22Rv1 (cell line): Measurements from ENCODE around the gene HSPA8.
A peak's percentile ranks its signal among the peaks of the same experiment; 100 is the strongest.

Experiments
- H3K27ac ChIP-seq: fragments of 450-650 bp; 2 replicates; pipeline ENCODE4 v1.5.1; 2017
- CTCF ChIP-seq: fragments of 450-650 bp; IDR thresholded peaks from 2 replicates; pipeline ENCODE4 v1.5.1; 2017; ENCODE audit warnings: mild to moderate bottlenecking
- ZFX ChIP-seq: fragments of 450-650 bp; IDR thresholded peaks from 2 replicates; pipeline ENCODE4 v1.6.1; 2017; ENCODE audit warnings: antibody characterized with exemption, borderline replicate concordance

The HSPA8 gene

GRCh38 chr11:123084454-123084853, 22.5 kb upstream of the HSPA8 start:
- TF ChIP-seq CTCF: no peak
- TF ChIP-seq ZFX: no peak
- no peak overlapping the region; the same call in 1 of the 2 replicates for H3K27ac ChIP-seq

GRCh38 chr11:123083623-123084029, 21.7 kb upstream of the HSPA8 start:
- H3K27ac ChIP-seq: peak overlapping the region; percentile 65
- TF ChIP-seq CTCF: no peak

- peak overlapping the region; percentile 65 for H3K27ac ChIP-seq
Observed at GRCh38 chr11:123082977-123083376, 21.0 kb upstream of the HSPA8 start.

GRCh38 chr11:123080015-123080414, 18.1 kb upstream of the HSPA8 start:
- TF ChIP-seq ZFX: no peak
- no peak for TF ChIP-seq CTCF

More at GRCh38 chr11:123082977-123083376, 21.0 kb upstream of the HSPA8 start:
- TF ChIP-seq ZFX (no peak), CTCF (no peak)

GRCh38 chr11:123076484-123076883, 14.5 kb upstream of the HSPA8 start:
- TF ChIP-seq CTCF: no peak
- no peak overlapping the region for H3K27ac ChIP-seq

More at GRCh38 chr11:123080015-123080414, 18.1 kb upstream of the HSPA8 start:
- no peak overlapping the region for H3K27ac ChIP-seq

GRCh38 chr11:123073343-123074057, 11.6 kb upstream of the HSPA8 start:
- TF ChIP-seq CTCF: no peak
- no peak for TF ChIP-seq ZFX

GRCh38 chr11:123072762-123073161, 10.8 kb upstream of the HSPA8 start:
- no peak overlapping the region for H3K27ac ChIP-seq

More at GRCh38 chr11:123073343-123074057, 11.6 kb upstream of the HSPA8 start:
- no peak overlapping the region for H3K27ac ChIP-seq

More at GRCh38 chr11:123072762-123073161, 10.8 kb upstream of the HSPA8 start:
- TF ChIP-seq ZFX: no peak
- TF ChIP-seq CTCF: no peak
